ENCODE results near the gene MYBL2.
"Not testable (repeated sequence)": the region's sequence is repeated elsewhere in the genome, so short reads cannot be mapped to it uniquely, and the experiment has no call there.

The MYBL2 gene

GRCh38 chr20:43666376-43667328 is at the start of gene MYBL2:
Gene MYBL2 (plus strand): TSS chr20:43667114. CDS start chr20:43667284, 170 bp downstream.
- DNase-seq = peak; percentile 69

- DNase-seq = no peak
Observed at GRCh38 chr20:43631598-43631997, 35.3 kb upstream of the MYBL2 start.

- DNase-seq = no peak
Observed at GRCh38 chr20:43636429-43636828, 30.5 kb upstream of the MYBL2 start.

- no peak for DNase-seq
Observed at GRCh38 chr20:43642548-43642947, 24.4 kb upstream of the MYBL2 start.

- DNase-seq = no peak
Observed at GRCh38 chr20:43650997-43651525, 15.9 kb upstream of the MYBL2 start.

- DNase-seq = not testable (repeated sequence)
Observed at GRCh38 chr20:43651650-43652184, 15.2 kb upstream of the MYBL2 start.

- no peak for DNase-seq
Observed at GRCh38 chr20:43653966-43654365, 12.9 kb upstream of the MYBL2 start.

- not testable (repeated sequence) for DNase-seq
Observed at GRCh38 chr20:43655176-43655575, 11.7 kb upstream of the MYBL2 start.

GRCh38 chr20:43655937-43656336 is 11.0 kb upstream of the MYBL2 start:
- DNase-seq = no peak

GRCh38 chr20:43658069-43658722 is 8.7 kb upstream of the MYBL2 start:
- no peak for DNase-seq

GRCh38 chr20:43658723-43659419 is 8.0 kb upstream of the MYBL2 start:
- no peak for DNase-seq

- no peak for DNase-seq
Observed at GRCh38 chr20:43662943-43663655, 3.8 kb upstream of the MYBL2 start.

- no peak for DNase-seq
Observed at GRCh38 chr20:43665466-43666176, 1.3 kb upstream of the MYBL2 start.

- no peak for DNase-seq
Observed at GRCh38 chr20:43667341-43668132, 623 bp downstream of the MYBL2 start.

- no peak for DNase-seq
Observed at GRCh38 chr20:43669332-43669731, 2.4 kb downstream of the MYBL2 start.

- no peak for DNase-seq
Observed at GRCh38 chr20:43670423-43670822, 3.5 kb downstream of the MYBL2 start.

GRCh38 chr20:43676368-43676767 is 9.5 kb downstream of the MYBL2 start:
- no peak for DNase-seq

GRCh38 chr20:43680981-43681380 is 14.1 kb downstream of the MYBL2 start:
- no peak for DNase-seq

GRCh38 chr20:43681468-43681942 is 14.6 kb downstream of the MYBL2 start:
- no peak for DNase-seq

- DNase-seq = no peak
Observed at GRCh38 chr20:43681991-43682410, 15.1 kb downstream of the MYBL2 start.
